Mesodermal cell (in vitro differentiated cells): ENCODE data around the gene PTGS1.

Experiments used
- H3K27ac ChIP-seq: 2 replicates; pipeline ENCODE4 v1.7.0; 2013; ENCODE audit warnings: mild to moderate bottlenecking, low read depth, low read length, moderate library complexity; ENCODE audit not compliant: severe bottlenecking
- H3K36me3 ChIP-seq: 2 replicates; pipeline ENCODE4 v1.7.1; 2013; ENCODE audit warnings: mild to moderate bottlenecking, low read length, moderate library complexity; ENCODE audit not compliant: control insufficient read depth, insufficient read depth
- H3K4me1 ChIP-seq: one replicate; pipeline ENCODE4 v1.7.1; 2013; ENCODE audit warnings: mild to moderate bottlenecking, low read length; ENCODE audit not compliant: insufficient read depth, control insufficient read depth, poor library complexity, severe bottlenecking
- H3K4me3 ChIP-seq: 2 replicates; pipeline ENCODE4 v1.7.0; 2013; ENCODE audit warnings: low read length, control low read depth, mild to moderate bottlenecking; ENCODE audit not compliant: insufficient read depth, poor library complexity, severe bottlenecking; ENCODE audit errors: extremely low read depth
- H3K9me3 ChIP-seq: 2 replicates; pipeline ENCODE4 v1.7.1; 2013; ENCODE audit warnings: mild to moderate bottlenecking, low read length, moderate library complexity; ENCODE audit not compliant: control insufficient read depth
- WGBS, 2 experiments: methylation state at CpG; one replicate each; pipeline ENCODE4 v1.1.5; 2013; ENCODE audit warnings: missing lambda C conversion rate in 2 of 2; ENCODE audit not compliant: insufficient coverage in 2 of 2; 5-methylcytosine and 5-hydroxymethylcytosine counted together

The PTGS1 gene

GRCh38 chr9:122389195-122389594 lies 18.4 kb downstream of the PTGS1 start:
- Histone ChIP-seq H3K4me1 (peaks cover 6% of the 10 kb centered on the region), H3K36me3 (no peaks in the 10 kb centered on the region), H3K27ac (no peak overlapping the region), H3K4me3 (no peak overlapping the region), H3K9me3 (no peaks in the 10 kb centered on the region)
- 90 to 93% methylated on average over 4 to 5 of the region's 5 CpGs for WGBS, 2 experiments

DNA sequence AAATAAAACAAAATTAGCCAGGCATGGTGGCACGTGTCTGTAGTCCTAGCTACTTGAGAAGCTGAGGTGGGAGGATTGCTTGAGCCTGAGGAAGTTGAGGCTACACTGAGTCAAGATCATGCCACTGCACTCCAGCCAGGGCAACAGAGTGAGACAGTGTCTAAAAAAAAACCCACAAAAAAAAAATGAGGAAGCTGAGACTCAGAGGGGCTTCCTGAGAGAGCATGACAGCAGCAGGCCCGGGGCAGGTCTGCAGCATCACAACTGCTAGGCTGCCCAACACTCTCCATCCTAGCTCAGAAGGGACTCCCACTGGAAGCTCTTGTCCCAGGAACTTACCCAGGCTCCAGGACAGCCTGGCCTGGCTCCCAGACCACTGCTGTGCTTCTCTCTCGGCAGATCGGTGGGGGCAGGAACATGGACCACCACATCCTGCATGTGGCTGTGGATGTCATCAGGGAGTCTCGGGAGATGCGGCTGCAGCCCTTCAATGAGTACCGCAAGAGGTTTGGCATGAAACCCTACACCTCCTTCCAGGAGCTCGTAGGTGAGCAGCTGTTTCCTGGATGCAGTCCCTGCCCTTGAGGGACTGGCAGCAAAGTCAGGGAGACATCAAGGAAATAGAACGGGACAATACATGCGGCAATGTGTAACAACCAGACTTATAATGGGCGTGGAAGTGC lies 19.1 kb downstream of the PTGS1 start:
- WGBS, 2 experiments, result 76 to 84% methylated on average over 9 to 11 of the region's 11 CpGs
- Histone ChIP-seq H3K4me1 (peaks cover 3% of the 10 kb centered on the region), H3K9me3 (no peaks in the 10 kb centered on the region), H3K36me3 (no peaks in the 10 kb centered on the region), H3K27ac (no peak overlapping the region), H3K4me3 (no peak overlapping the region)

GRCh38 chr9:122392284-122392683 lies 21.5 kb downstream of the PTGS1 start:
- Histone ChIP-seq H3K36me3 (no peaks in the 10 kb centered on the region), H3K9me3 (no peaks in the 10 kb centered on the region), H3K4me1 (peaks cover 3% of the 10 kb centered on the region), H3K4me3 (no peak overlapping the region), H3K27ac (no peak overlapping the region)
- 87 to 98% methylated on average over 8 to 9 of the region's 9 CpGs for WGBS, 2 experiments

DNA sequence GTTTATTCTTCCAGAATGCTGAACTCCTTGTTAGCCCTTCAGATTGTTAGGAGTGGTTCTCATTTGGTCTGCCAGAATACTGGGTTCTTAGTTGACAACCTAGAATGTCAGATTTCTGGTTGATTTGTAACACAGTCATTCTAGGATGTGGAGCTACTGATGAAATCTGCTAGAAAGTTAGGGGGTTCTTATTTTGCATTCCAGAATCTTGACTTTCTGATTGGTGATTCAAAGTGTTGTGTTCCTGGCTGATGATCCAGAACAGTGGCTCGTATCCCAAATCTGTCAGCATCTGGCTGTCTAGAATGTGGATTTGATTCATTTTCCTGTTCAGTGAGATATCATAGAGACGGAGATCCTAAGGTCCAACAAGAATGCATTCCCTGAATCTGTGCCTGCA lies 21.9 kb downstream of the PTGS1 start:
- 94% methylated on average over 2 of the region's 2 CpGs for WGBS, 2 experiments
- H3K36me3 ChIP-seq, result no peaks in the 10 kb centered on the region
- H3K9me3 ChIP-seq, result no peaks in the 10 kb centered on the region
- H3K4me3 ChIP-seq, result no peak overlapping the region
- no peak overlapping the region for H3K27ac ChIP-seq
- peaks cover 3% of the 10 kb centered on the region for H3K4me1 ChIP-seq

GRCh38 chr9:122393284-122393983 lies 22.6 kb downstream of the PTGS1 start:
- WGBS, 2 experiments, result 78 to 82% methylated on average over 8 of the region's 8 CpGs
- Histone ChIP-seq H3K36me3 (no peaks in the 10 kb centered on the region), H3K4me3 (no peak overlapping the region), H3K27ac (no peak overlapping the region), H3K9me3 (no peaks in the 10 kb centered on the region), H3K4me1 (peaks cover 3% of the 10 kb centered on the region)

- WGBS, 2 experiments, result 83 to 85% methylated on average over 7 to 9 of the region's 9 CpGs
- peaks cover 3% of the 10 kb centered on the region for H3K4me1 ChIP-seq
- H3K27ac ChIP-seq, result peak overlapping the region; percentile 37
- H3K9me3 ChIP-seq, result no peaks in the 10 kb centered on the region
- no peaks in the 10 kb centered on the region for H3K36me3 ChIP-seq
- H3K4me3 ChIP-seq, result no peak overlapping the region
Measured at GRCh38 chr9:122394265-122395125, 23.7 kb downstream of the PTGS1 start.

DNA sequence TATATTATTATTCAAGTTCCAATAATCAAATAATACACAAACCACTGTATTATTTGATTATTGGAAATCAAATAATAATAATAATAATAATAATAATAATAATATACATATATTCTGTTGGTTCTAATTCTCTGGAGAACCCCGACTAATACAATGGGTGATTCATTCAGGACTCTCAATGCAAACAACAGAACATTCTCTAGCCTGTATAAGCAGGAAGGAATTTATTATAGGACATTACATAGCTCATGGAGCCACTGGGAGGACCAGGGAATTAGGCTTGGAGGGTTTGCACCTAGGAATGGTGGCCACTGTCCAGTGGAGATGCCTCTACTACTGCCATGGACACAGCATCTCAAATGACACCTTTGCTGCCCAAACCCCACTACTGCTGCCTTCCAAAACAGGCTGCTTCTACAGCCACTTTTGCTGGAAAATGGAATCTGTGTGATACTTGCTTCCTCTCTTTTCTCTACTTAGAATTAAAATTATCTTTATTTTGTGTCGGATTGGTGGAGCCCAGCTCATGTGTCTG lies 25.9 kb downstream of the PTGS1 start:
- WGBS, 2 experiments, result no CpG with 5 or more reads among the region's 2 CpGs
- H3K36me3 ChIP-seq, result no peaks in the 10 kb centered on the region
- H3K4me3 ChIP-seq, result no peak overlapping the region
- H3K4me1 ChIP-seq, result peaks cover 3% of the 10 kb centered on the region
- no peaks in the 10 kb centered on the region for H3K9me3 ChIP-seq
- H3K27ac ChIP-seq, result no peak overlapping the region

GRCh38 chr9:122397749-122398148 lies 26.9 kb downstream of the PTGS1 start:
- H3K4me3 ChIP-seq, result no peak overlapping the region
- H3K9me3 ChIP-seq, result no peaks in the 10 kb centered on the region
- WGBS, 2 experiments, result 92 to 100% methylated on average over 1 to 2 of the region's 2 CpGs
- H3K36me3 ChIP-seq, result no peaks in the 10 kb centered on the region
- peaks cover 12% of the 10 kb centered on the region for H3K4me1 ChIP-seq
- no peak overlapping the region for H3K27ac ChIP-seq

GRCh38 chr9:122398371-122398924 lies 27.6 kb downstream of the PTGS1 start:
- H3K36me3 ChIP-seq, result no peaks in the 10 kb centered on the region
- 79 to 94% methylated on average over 2 to 3 of the region's 3 CpGs for WGBS, 2 experiments
- no peak overlapping the region for H3K27ac ChIP-seq
- H3K9me3 ChIP-seq, result no peaks in the 10 kb centered on the region
- no peak overlapping the region for H3K4me3 ChIP-seq
- peaks cover 17% of the 10 kb centered on the region for H3K4me1 ChIP-seq

- Histone ChIP-seq H3K27ac (peak overlapping the region; percentile 83), H3K4me1 (peaks cover 14% of the 10 kb centered on the region), H3K9me3 (no peaks in the 10 kb centered on the region), H3K4me3 (no peak overlapping the region), H3K36me3 (no peaks in the 10 kb centered on the region)
- WGBS, 2 experiments, result no CpG with 5 or more reads among the region's 8 CpGs
Measured at GRCh38 chr9:122401896-122402295, 31.1 kb downstream of the PTGS1 start.
